Measurements from ENCODE around the gene UACA.

DNA sequence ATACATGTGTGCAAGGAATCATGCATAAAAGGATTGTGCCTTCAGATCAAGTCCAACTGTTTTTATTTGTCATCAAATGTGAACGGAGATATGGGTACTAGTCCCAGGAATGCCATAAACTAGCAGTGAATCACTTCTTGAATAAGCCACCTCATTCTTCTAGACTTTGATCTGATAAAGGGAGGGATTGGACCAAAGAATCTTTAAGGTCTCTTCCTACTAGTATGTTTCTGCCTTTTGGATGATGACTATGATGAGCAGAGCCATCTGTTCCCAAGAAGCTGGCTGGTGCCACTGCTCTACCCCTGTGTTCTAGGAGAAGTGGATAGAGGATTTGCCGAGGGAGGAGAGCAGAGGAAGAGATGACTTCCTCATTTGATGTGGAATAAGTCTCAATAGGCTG lies 28.8 kb upstream of the UACA start:
- TF ChIP-seq LEF1 (IDR thresholded peaks at IDR 0.05; ENCODE audit: borderline replicate concordance): no peak
- no peak for TF ChIP-seq ZNF384 (IDR thresholded peaks at IDR 0.05)
- TF ChIP-seq ELF4 (IDR thresholded peaks at IDR 0.05): no peak
- no peak for TF ChIP-seq FOXA1 (IDR thresholded peaks at IDR 0.05)
- TF ChIP-seq, protein P1, sequence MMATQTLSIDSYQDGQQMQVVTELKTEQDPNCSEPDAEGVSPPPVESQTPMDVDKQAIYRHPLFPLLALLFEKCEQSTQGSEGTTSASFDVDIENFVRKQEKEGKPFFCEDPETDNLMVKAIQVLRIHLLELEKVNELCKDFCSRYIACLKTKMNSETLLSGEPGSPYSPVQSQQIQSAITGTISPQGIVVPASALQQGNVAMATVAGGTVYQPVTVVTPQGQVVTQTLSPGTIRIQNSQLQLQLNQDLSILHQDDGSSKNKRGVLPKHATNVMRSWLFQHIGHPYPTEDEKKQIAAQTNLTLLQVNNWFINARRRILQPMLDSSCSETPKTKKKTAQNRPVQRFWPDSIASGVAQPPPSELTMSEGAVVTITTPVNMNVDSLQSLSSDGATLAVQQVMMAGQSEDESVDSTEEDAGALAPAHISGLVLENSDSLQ (IDR thresholded peaks at IDR 0.05): no peak
- no peak for TF ChIP-seq SUZ12 (IDR thresholded peaks at IDR 0.05)
- TF ChIP-seq FOXM1 (IDR thresholded peaks at IDR 0.05; ENCODE audit: borderline replicate concordance): no peak
- TF ChIP-seq BHLHE40 (IDR thresholded peaks at IDR 0.05; ENCODE audit: borderline replicate concordance): no peak

Measured in HEK293T (cell line).